PC-9 (cell line): ENCODE measurements around the gene IGLL1. TPM values are rescaled to one million over a fixed set of nuclear protein-coding genes. Genes with fewer than 3 reads are reported as not detected.

Source experiments
- BruUV-seq: library from RNA; stranded (reverse); fragments of 400-500 nt; replicated peaks from 2 replicates; lab custom pipeline; 2021; lab: Mats Ljungman, UMichigan
- CTCF ChIA-PET: fragments of 300-600 bp; sonication (Branson Sonifier 250); formaldehyde crosslinking; loops from one replicate; lab custom pipeline; 2022; ENCODE audit warnings: antibody characterized with exemption; lab: Charles Lee
- POLR2A ChIA-PET: fragments of 300-600 bp; sonication (Branson Sonifier 250); formaldehyde crosslinking; loops from one replicate; lab custom pipeline; 2022; ENCODE audit warnings: antibody characterized with exemption; ENCODE audit not compliant: unreplicated experiment; lab: Charles Lee
- DNase-seq, 2 experiments: peaks; one replicate each; pipeline versions ENCODE4 v3.0.0 to v3.0.0-alpha.2; 2015 to 2022; ENCODE audit warnings: mixed read lengths in 1 of 2
- H2AFZ ChIP-seq: fragments of 200-600 bp; sonication (generic); 2 replicates; pipeline ENCODE4 v1.8.1; 2017; ENCODE audit warnings: antibody characterized with exemption
- H3F3A ChIP-seq: fragments of 200-600 bp; sonication (generic); 2 replicates; pipeline ENCODE4 v1.8.1; 2017; ENCODE audit warnings: antibody characterized with exemption, mild to moderate bottlenecking, low read depth; ENCODE audit not compliant: insufficient read depth
- H3K27ac ChIP-seq: fragments of 200-600 bp; sonication (generic); 2 replicates; pipeline ENCODE4 v1.6.1; 2016; ENCODE audit warnings: mixed run types
- H3K27me3 ChIP-seq: fragments of 200-600 bp; sonication (generic); 2 replicates; pipeline ENCODE4 v1.6.1; 2016; ENCODE audit warnings: low read depth, mixed run types; ENCODE audit not compliant: insufficient read depth
- H3K36me3 ChIP-seq: fragments of 200-600 bp; sonication (generic); 2 replicates; pipeline ENCODE4 v1.6.1; 2016; ENCODE audit warnings: low read depth, mixed run types
- H3K4me1 ChIP-seq: fragments of 200-600 bp; sonication (generic); replicated peaks from 2 replicates; pipeline ENCODE4 v1.6.1; 2016; ENCODE audit warnings: mixed run types; ENCODE audit not compliant: insufficient read depth
- H3K4me2 ChIP-seq: fragments of 200-600 bp; sonication (generic); 2 replicates; pipeline ENCODE4 v1.6.1; 2017; ENCODE audit warnings: mixed run types
- H3K4me3 ChIP-seq: fragments of 200-600 bp; sonication (generic); 2 replicates; pipeline ENCODE4 v1.6.1; 2016; ENCODE audit warnings: mixed run types
- H3K79me2 ChIP-seq: fragments of 200-600 bp; sonication (generic); 2 replicates; pipeline ENCODE4 v1.6.1; 2017; ENCODE audit warnings: low read depth, mixed run types
- H3K9me2 ChIP-seq: fragments of 200-600 bp; sonication (generic); 2 replicates; pipeline ENCODE4 v1.8.1; 2017; ENCODE audit warnings: mild to moderate bottlenecking; ENCODE audit not compliant: insufficient read depth
- H3K9me3 ChIP-seq: fragments of 200-600 bp; sonication (generic); 2 replicates; pipeline ENCODE4 v1.8.1; 2016; ENCODE audit warnings: low read depth; ENCODE audit not compliant: insufficient read depth
- H4K20me1 ChIP-seq: fragments of 200-600 bp; sonication (generic); 2 replicates; pipeline ENCODE4 v1.8.1; 2017; ENCODE audit not compliant: insufficient read depth
- CTCF ChIP-seq: fragments of 200-600 bp; sonication (generic); conservative IDR thresholded peaks from 2 replicates; pipeline ENCODE4 v1.6.1; 2017; ENCODE audit warnings: mixed run types, antibody characterized with exemption, mild to moderate bottlenecking, moderate library complexity
- EZH2 ChIP-seq: fragments of 200-600 bp; sonication (generic); IDR thresholded peaks from 2 replicates; pipeline ENCODE4 v1.8.0; 2017; ENCODE audit warnings: antibody characterized with exemption, low read depth
- intact Hi-C: fragments of 100-400 bp; cut with micrococcal nuclease; formaldehyde crosslinking; loops from one replicate; pipeline ENCODE4 v1.10.0; 2022; ENCODE audit not compliant: unreplicated experiment
- total RNA-seq: library from RNA; stranded (reverse); gene quantifications from 2 replicates; pipeline ENCODE4 v1.2.3, GENCODE V29; 2021

The IGLL1 gene
- total RNA-seq, 1 experiment from 2014 or later, result not detected

- Histone ChIP-seq H3K27me3 (peaks cover 89% of the 10 kb centered on the region), H3F3A (no peaks in the 10 kb centered on the region), H3K36me3 (no peaks in the 10 kb centered on the region), H2AFZ (no peak overlapping the region), H3K9me2 (no peaks in the 10 kb centered on the region), H3K79me2 (no peaks in the 10 kb centered on the region), H3K4me1 (no peaks in the 10 kb centered on the region), H3K9me3 (no peaks in the 10 kb centered on the region), H3K4me2 (no peak overlapping the region), H4K20me1 (no peaks in the 10 kb centered on the region), H3K4me3 (no peak overlapping the region), H3K27ac (no peak overlapping the region)
- no TSS peak for BruUV-seq
- POLR2A ChIA-PET, result no interaction called here
- CTCF ChIA-PET, result no interaction called here
- TF ChIP-seq CTCF (no peak), EZH2 (no peak)
- no peak for DNase-seq
- intact Hi-C loops, result loop anchor here (10.0 kb wide), 1 partner anchor 125 kb away; no protein-coding TSS in a partner anchor
Measured at GRCh38 chr22:23529166-23530103, 50.7 kb downstream of the IGLL1 start.

- POLR2A ChIA-PET, result no interaction called here
- CTCF ChIA-PET, result no interaction called here
- no peak overlapping the region for H3K4me3 ChIP-seq
- intact Hi-C loops, result no loop called here
- no peaks in the 10 kb centered on the region for H3K9me3 ChIP-seq
- no peak overlapping the region for H2AFZ ChIP-seq
- TF ChIP-seq EZH2, result no peak
- TF ChIP-seq CTCF, result no peak
- H3K4me2 ChIP-seq, result no peak overlapping the region
- BruUV-seq, result no TSS peak
- H3K27me3 ChIP-seq, result peaks cover 93% of the 10 kb centered on the region
- DNase-seq, result no peak
- H4K20me1 ChIP-seq, result no peaks in the 10 kb centered on the region
- H3K27ac ChIP-seq, result no peak overlapping the region
- no peaks in the 10 kb centered on the region for H3K4me1 ChIP-seq
- H3K36me3 ChIP-seq, result no peaks in the 10 kb centered on the region
- no peaks in the 10 kb centered on the region for H3F3A ChIP-seq
- no peaks in the 10 kb centered on the region for H3K79me2 ChIP-seq
- H3K9me2 ChIP-seq, result no peaks in the 10 kb centered on the region
Measured at GRCh38 chr22:23527971-23528740, 51.9 kb downstream of the IGLL1 start.

GRCh38 chr22:23526596-23527316 is 53.3 kb downstream of the IGLL1 start:
- ChIA-PET CTCF (no interaction called here), POLR2A (no interaction called here)
- Histone ChIP-seq H3K27me3 (peaks cover 91% of the 10 kb centered on the region), H3K9me3 (no peaks in the 10 kb centered on the region), H3K79me2 (no peaks in the 10 kb centered on the region), H3K27ac (no peak overlapping the region), H3K9me2 (no peaks in the 10 kb centered on the region), H3K4me3 (no peak overlapping the region), H3K4me1 (no peaks in the 10 kb centered on the region), H3K4me2 (no peak overlapping the region), H3K36me3 (no peaks in the 10 kb centered on the region), H4K20me1 (no peaks in the 10 kb centered on the region), H3F3A (no peaks in the 10 kb centered on the region), H2AFZ (no peak overlapping the region)
- no TSS peak for BruUV-seq
- no peak for TF ChIP-seq EZH2
- TF ChIP-seq CTCF, result no peak
- intact Hi-C loops, result no loop called here
- DNase-seq, result no peak
